Measurements from ENCODE around the gene MAP3K4.
"Not testable (repeated sequence)": the region's sequence is repeated elsewhere in the genome, so short reads cannot be mapped to it uniquely, and the experiment has no call there.

Gene MAP3K4

GRCh38 chr6:160967833-160968232 is 23.7 kb upstream of the MAP3K4 start:
- no peak for DNase-seq (ENCODE audit: low spot score)

- DNase-seq (ENCODE audit: low spot score), result no peak
These were observed 20.4 kb upstream of the MAP3K4 start for GRCh38 chr6:160971171-160971570.

- DNase-seq (ENCODE audit: low spot score), result no peak
These were observed 19.5 kb upstream of the MAP3K4 start for GRCh38 chr6:160972111-160972510.

GRCh38 chr6:160972594-160972993 is 19.0 kb upstream of the MAP3K4 start:
- DNase-seq (ENCODE audit: low spot score), result not testable (repeated sequence)

- DNase-seq (ENCODE audit: low spot score), result no peak
These were observed 18.0 kb upstream of the MAP3K4 start for GRCh38 chr6:160973311-160974250.

- DNase-seq (ENCODE audit: low spot score), result no peak
These were observed 17.2 kb upstream of the MAP3K4 start for GRCh38 chr6:160974304-160974771.

- DNase-seq (ENCODE audit: low spot score), result no peak
These were observed 16.4 kb upstream of the MAP3K4 start for GRCh38 chr6:160975162-160975561.

GRCh38 chr6:160975961-160976360 is 15.6 kb upstream of the MAP3K4 start:
- not testable (repeated sequence) for DNase-seq (ENCODE audit: low spot score)

- DNase-seq (ENCODE audit: low spot score), result no peak
These were observed 13.2 kb upstream of the MAP3K4 start for GRCh38 chr6:160978141-160978901.

GRCh38 chr6:160979061-160979708 is 12.4 kb upstream of the MAP3K4 start:
- DNase-seq (ENCODE audit: low spot score), result no peak

- DNase-seq (ENCODE audit: low spot score), result not testable (repeated sequence)
These were observed 8.1 kb upstream of the MAP3K4 start for GRCh38 chr6:160983377-160983948.

GRCh38 chr6:160986851-160987250 is 4.7 kb upstream of the MAP3K4 start:
- DNase-seq (ENCODE audit: low spot score), result no peak

- DNase-seq (ENCODE audit: low spot score), result no peak
These were observed 4.3 kb upstream of the MAP3K4 start for GRCh38 chr6:160987265-160987664.

- no peak for DNase-seq (ENCODE audit: low spot score)
These were observed 643 bp upstream of the MAP3K4 start for GRCh38 chr6:160990847-160991405.

- DNase-seq (ENCODE audit: low spot score), result peak; percentile 48
These were observed 751 bp downstream of the MAP3K4 start for GRCh38 chr6:160992061-160992979.

- DNase-seq (ENCODE audit: low spot score), result no peak
These were observed 1.4 kb downstream of the MAP3K4 start for GRCh38 chr6:160992980-160993314.

GRCh38 chr6:160995271-160995670 is 3.7 kb downstream of the MAP3K4 start:
- DNase-seq (ENCODE audit: low spot score), result no peak

GRCh38 chr6:160996131-160996601 is 4.6 kb downstream of the MAP3K4 start:
- DNase-seq (ENCODE audit: low spot score), result no peak

- no peak for DNase-seq (ENCODE audit: low spot score)
These were observed 6.6 kb downstream of the MAP3K4 start for GRCh38 chr6:160998217-160998616.

GRCh38 chr6:160998766-160999165 is 7.2 kb downstream of the MAP3K4 start:
- no peak for DNase-seq (ENCODE audit: low spot score)

GRCh38 chr6:160999516-160999915 is 7.9 kb downstream of the MAP3K4 start:
- DNase-seq (ENCODE audit: low spot score), result no peak

All from putamen (tissue), 1 donor.